Type B pancreatic cell (in vitro differentiated cells): ENCODE measurements around the gene SLC9A9. TPM values are rescaled to one million over a fixed set of nuclear protein-coding genes. Genes with fewer than 3 reads are reported as not detected.

Source experiments
- DNase-seq: peaks from one replicate; pipeline ENCODE4 v3.0.0; 2021; ENCODE audit warnings: mixed read lengths; ENCODE audit not compliant: unreplicated experiment; ENCODE audit errors: extremely low spot score
- H3K27ac Mint-ChIP-seq: 2 replicates; pipeline ENCODE4 v1.8.0; 2021; ENCODE audit warnings: mild to moderate bottlenecking, mixed read lengths
- H3K27me3 Mint-ChIP-seq: 2 replicates; pipeline ENCODE4 v1.8.0; 2021; ENCODE audit warnings: mixed read lengths
- H3K36me3 Mint-ChIP-seq: 2 replicates; pipeline ENCODE4 v1.8.0; 2021; ENCODE audit warnings: mixed read lengths
- H3K4me1 Mint-ChIP-seq: one replicate; pipeline ENCODE4 v1.8.0; 2021; ENCODE audit warnings: mixed read lengths; ENCODE audit not compliant: unreplicated experiment
- H3K4me3 Mint-ChIP-seq: 2 replicates; pipeline ENCODE4 v1.8.0; 2021; ENCODE audit warnings: mild to moderate bottlenecking, mixed read lengths
- H3K9me3 Mint-ChIP-seq: 2 replicates; pipeline ENCODE4 v1.8.0; 2021; ENCODE audit warnings: mixed read lengths
- CTCF ChIP-seq: fragments of 200-600 bp; sonication (generic); conservative IDR thresholded peaks from 2 replicates; pipeline ENCODE4 v1.5.0; 2021; ENCODE audit warnings: antibody characterized with exemption, mild to moderate bottlenecking
- total RNA-seq: library from RNA; stranded (reverse); gene quantifications from 2 replicates; pipeline ENCODE4 v1.2.1, GENCODE V29; 2021; ENCODE audit warnings: low replicate concordance

The SLC9A9 gene
- total RNA-seq, 1 donor from 2014 or later, result 2.7 TPM

GRCh38 chr3:143429628-143430514 is 418.4 kb downstream of the SLC9A9 start:
- H3K4me3 Mint-ChIP-seq, result no peak overlapping the region
- H3K9me3 Mint-ChIP-seq, result peaks cover 1% of the 10 kb centered on the region
- H3K27me3 Mint-ChIP-seq, result no peaks in the 10 kb centered on the region
- no peak for TF ChIP-seq CTCF
- H3K27ac Mint-ChIP-seq, result no peak overlapping the region
- DNase-seq, result no peak
- no peaks in the 10 kb centered on the region for H3K36me3 Mint-ChIP-seq
- H3K4me1 Mint-ChIP-seq, result peaks cover 5% of the 10 kb centered on the region

DNA sequence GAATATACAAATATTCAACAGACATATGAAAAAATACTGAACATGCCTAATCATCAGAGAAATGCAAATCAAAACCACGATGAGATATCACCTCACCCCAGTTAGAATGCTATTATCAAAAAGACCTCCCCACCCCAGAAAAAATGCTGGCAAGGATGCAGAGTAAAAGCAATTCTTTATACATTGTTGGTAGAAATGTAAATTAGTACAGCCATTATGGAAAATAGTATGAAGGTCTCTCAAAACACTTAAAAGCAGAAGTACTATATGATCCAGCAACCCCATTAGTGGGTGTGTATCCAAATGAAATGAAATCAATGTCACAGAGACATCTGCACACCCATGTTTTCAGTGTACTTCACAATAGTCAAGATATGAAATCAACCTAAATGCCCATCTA is 420.0 kb downstream of the SLC9A9 start:
- DNase-seq, result no peak
- no peak for TF ChIP-seq CTCF
- H3K4me3 Mint-ChIP-seq, result no peak overlapping the region
- no peaks in the 10 kb centered on the region for H3K27me3 Mint-ChIP-seq
- H3K36me3 Mint-ChIP-seq, result no peaks in the 10 kb centered on the region
- no peak overlapping the region for H3K27ac Mint-ChIP-seq
- H3K4me1 Mint-ChIP-seq, result peaks cover 5% of the 10 kb centered on the region
- peaks cover 5% of the 10 kb centered on the region for H3K9me3 Mint-ChIP-seq

DNA sequence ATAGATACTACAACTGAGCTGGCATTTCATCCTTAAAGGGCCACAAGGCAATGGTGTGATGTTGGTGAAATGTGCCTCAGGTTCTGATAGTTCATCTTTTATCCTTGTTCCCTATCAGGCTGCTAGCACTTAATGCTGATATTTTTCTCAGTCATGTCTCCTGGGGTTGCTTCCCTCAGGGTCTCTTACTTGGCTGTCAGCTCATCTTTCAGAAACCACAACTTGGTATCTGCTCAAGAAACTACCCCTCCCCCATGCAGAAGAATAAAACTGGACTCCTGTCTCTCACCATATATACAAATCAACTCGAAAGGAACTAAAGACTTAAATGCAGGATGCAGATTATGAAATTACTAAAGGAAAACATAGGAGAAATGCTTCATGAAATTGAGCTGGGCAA is 420.6 kb downstream of the SLC9A9 start:
- Mint-ChIP-seq H3K36me3 (no peaks in the 10 kb centered on the region), H3K4me1 (peaks cover 5% of the 10 kb centered on the region), H3K4me3 (no peak overlapping the region), H3K27ac (no peak overlapping the region), H3K9me3 (peaks cover 5% of the 10 kb centered on the region), H3K27me3 (no peaks in the 10 kb centered on the region)
- no peak for TF ChIP-seq CTCF
- no peak for DNase-seq

GRCh38 chr3:143424874-143425273 is 423.4 kb downstream of the SLC9A9 start:
- peaks cover 9% of the 10 kb centered on the region for H3K9me3 Mint-ChIP-seq
- no peak for TF ChIP-seq CTCF
- H3K27me3 Mint-ChIP-seq, result no peaks in the 10 kb centered on the region
- no peak overlapping the region for H3K4me3 Mint-ChIP-seq
- H3K4me1 Mint-ChIP-seq, result peaks cover 5% of the 10 kb centered on the region
- DNase-seq, result no peak
- H3K27ac Mint-ChIP-seq, result no peak overlapping the region
- H3K36me3 Mint-ChIP-seq, result no peaks in the 10 kb centered on the region

- no peak for DNase-seq
- H3K4me1 Mint-ChIP-seq, result no peaks in the 10 kb centered on the region
Measured at GRCh38 chr3:143421556-143421955, 426.7 kb downstream of the SLC9A9 start.

More at GRCh38 chr3:143421556-143421955, 426.7 kb downstream of the SLC9A9 start:
- Mint-ChIP-seq H3K27ac (no peak overlapping the region), H3K36me3 (peaks cover 3% of the 10 kb centered on the region), H3K4me3 (no peak overlapping the region), H3K9me3 (peaks cover 9% of the 10 kb centered on the region), H3K27me3 (peaks cover 4% of the 10 kb centered on the region)
- no peak for TF ChIP-seq CTCF
